Peyer's patch (tissue), 4 donors: ENCODE data around the gene ACSS1. TPM values are rescaled to one million over a fixed set of nuclear protein-coding genes. Genes with fewer than 3 reads are reported as not detected.

Experiments
- DNase-seq, 3 donors: peaks; one replicate each; pipeline ENCODE4 v3.0.0-alpha.2; 2017 to 2019
- H3K27ac ChIP-seq, 4 donors: fragments of 200-600 bp; sonication (generic); one replicate each; pipeline ENCODE4 v1.5.1; 2016 to 2019
- H3K27me3 ChIP-seq, 2 donors: fragments of 200-600 bp; sonication (generic); one replicate each; pipeline ENCODE4 v1.5.1; 2019
- H3K36me3 ChIP-seq, 3 donors: fragments of 200-600 bp; sonication (generic); one replicate each; pipeline ENCODE4 v1.5.1; 2016 to 2019
- H3K4me1 ChIP-seq, 4 donors: fragments of 200-600 bp; sonication (generic); one replicate each; pipeline ENCODE4 v1.5.1; 2016 to 2019
- H3K4me3 ChIP-seq, 4 donors: fragments of 200-600 bp; sonication (generic); 1 replicate in 3 of 4; 2 replicates in 1 of 4; pipeline ENCODE4 v1.5.1; 2016 to 2019; ENCODE audit warnings: mild to moderate bottlenecking in 1 of 4
- H3K9me3 ChIP-seq, 4 donors: fragments of 200-600 bp; sonication (generic); one replicate each; pipeline ENCODE4 v1.5.1; 2016 to 2019; ENCODE audit warnings: mild to moderate bottlenecking in 1 of 4
- POLR2A ChIP-seq, 2 donors: fragments of 450-650 bp; IDR thresholded peaks; one replicate each; pipeline ENCODE4 v1.5.1; 2017; ENCODE audit warnings: antibody characterized with exemption in 2 of 2, mild to moderate bottlenecking in 2 of 2, moderate library complexity in 2 of 2
- total RNA-seq, 4 donors: library from RNA; depleted of rRNA; stranded (reverse); fragments of >200 nt; gene quantifications; one replicate each; pipeline ENCODE4 v1.1.0, GENCODE V29; 2016
- TF ChIP-seq, protein P1 (sequence below), 6 experiments: fragments of 450-650 bp in 4 of 6; fragments of 200-600 bp in 2 of 6; sonication (generic) in 1 of 6; IDR thresholded peaks; one replicate each; pipeline ENCODE4 v1.5.1; 2017 to 2019; ENCODE audit warnings: antibody characterized with exemption in 6 of 6, mild to moderate bottlenecking in 3 of 6, moderate library complexity in 1 of 6

Gene ACSS1
- total RNA-seq, 4 donors from 2014 or later = 49.5 to 160 (median 134) TPM

GRCh38 chr20:25014816-25015215 is 43.1 kb downstream of the ACSS1 start:
- Histone ChIP-seq H3K4me3 (no peak overlapping the region), H3K9me3 (no peaks in the 10 kb centered on the region), H3K27ac (no peak overlapping the region), H3K4me1 (peaks cover 0 to 10% (median 0%) of the 10 kb centered on the region in 4 donors), H3K27me3 (no peaks in the 10 kb centered on the region), H3K36me3 (peaks cover 0 to 68% (median 0%) of the 10 kb centered on the region in 3 donors)
- TF ChIP-seq, protein P1, sequence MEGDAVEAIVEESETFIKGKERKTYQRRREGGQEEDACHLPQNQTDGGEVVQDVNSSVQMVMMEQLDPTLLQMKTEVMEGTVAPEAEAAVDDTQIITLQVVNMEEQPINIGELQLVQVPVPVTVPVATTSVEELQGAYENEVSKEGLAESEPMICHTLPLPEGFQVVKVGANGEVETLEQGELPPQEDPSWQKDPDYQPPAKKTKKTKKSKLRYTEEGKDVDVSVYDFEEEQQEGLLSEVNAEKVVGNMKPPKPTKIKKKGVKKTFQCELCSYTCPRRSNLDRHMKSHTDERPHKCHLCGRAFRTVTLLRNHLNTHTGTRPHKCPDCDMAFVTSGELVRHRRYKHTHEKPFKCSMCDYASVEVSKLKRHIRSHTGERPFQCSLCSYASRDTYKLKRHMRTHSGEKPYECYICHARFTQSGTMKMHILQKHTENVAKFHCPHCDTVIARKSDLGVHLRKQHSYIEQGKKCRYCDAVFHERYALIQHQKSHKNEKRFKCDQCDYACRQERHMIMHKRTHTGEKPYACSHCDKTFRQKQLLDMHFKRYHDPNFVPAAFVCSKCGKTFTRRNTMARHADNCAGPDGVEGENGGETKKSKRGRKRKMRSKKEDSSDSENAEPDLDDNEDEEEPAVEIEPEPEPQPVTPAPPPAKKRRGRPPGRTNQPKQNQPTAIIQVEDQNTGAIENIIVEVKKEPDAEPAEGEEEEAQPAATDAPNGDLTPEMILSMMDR (IDR thresholded peaks at IDR 0.05) = no peak
- no peak for TF ChIP-seq POLR2A (IDR thresholded peaks at IDR 0.05)
- peak in 2 of 3 donors; percentile 37 to 42 for DNase-seq

DNA sequence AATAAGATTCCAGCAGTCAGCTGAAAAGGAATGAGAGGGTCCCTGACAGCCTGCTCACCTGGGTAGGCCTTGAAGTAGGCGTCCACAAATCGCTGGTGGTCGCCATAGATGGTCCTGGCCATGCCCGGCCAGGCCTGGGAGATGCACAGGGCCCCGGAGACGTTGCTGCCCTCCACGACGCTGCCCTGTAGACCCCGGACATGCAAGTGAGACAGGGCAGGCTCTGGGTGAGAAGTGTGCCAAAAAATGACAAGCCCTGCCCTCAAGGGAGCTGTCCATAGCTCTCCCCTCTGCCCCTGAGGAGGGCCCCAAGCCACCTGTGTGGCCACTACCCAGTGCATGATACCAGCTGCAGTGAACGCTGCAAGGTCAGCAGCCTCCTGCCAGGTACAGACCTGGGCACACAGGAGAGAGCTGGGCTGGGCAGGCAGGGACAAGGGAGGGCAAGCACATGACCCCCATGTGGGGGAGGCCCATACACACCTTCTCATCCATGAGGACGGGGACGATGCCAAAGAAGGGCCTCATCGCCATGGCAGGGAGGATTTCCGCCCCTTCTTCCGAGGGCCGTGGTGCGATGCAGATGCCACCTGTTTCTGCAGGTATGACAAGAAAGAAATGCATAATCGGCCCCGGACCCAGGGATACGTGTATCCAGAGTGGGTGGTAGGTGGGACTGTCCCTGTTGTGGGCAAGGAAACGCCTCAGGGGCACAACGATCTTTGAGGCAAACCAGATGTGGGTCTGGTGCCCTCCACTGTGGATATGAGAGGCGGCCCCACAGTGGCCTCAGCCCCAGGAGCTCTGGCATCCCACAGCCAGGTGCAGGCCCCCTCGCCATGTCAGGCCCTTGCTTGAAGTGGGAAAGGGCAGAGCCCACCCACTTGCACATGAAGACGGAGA is 44.2 kb downstream of the ACSS1 start:
- TF ChIP-seq, protein P1 (IDR thresholded peaks at IDR 0.05) = no peak
- no peak for TF ChIP-seq POLR2A (IDR thresholded peaks at IDR 0.05)
- no peak overlapping the region for H3K4me3 ChIP-seq
- no peaks in the 10 kb centered on the region for H3K27me3 ChIP-seq
- peaks cover 0 to 10% (median 0%) of the 10 kb centered on the region in 4 donors for H3K4me1 ChIP-seq
- H3K27ac ChIP-seq = no peak overlapping the region
- no peaks in the 10 kb centered on the region for H3K9me3 ChIP-seq
- DNase-seq = peak in 2 of 3 donors; percentile 34 to 41
- H3K36me3 ChIP-seq = peaks cover 0 to 76% (median 0%) of the 10 kb centered on the region in 3 donors

DNA sequence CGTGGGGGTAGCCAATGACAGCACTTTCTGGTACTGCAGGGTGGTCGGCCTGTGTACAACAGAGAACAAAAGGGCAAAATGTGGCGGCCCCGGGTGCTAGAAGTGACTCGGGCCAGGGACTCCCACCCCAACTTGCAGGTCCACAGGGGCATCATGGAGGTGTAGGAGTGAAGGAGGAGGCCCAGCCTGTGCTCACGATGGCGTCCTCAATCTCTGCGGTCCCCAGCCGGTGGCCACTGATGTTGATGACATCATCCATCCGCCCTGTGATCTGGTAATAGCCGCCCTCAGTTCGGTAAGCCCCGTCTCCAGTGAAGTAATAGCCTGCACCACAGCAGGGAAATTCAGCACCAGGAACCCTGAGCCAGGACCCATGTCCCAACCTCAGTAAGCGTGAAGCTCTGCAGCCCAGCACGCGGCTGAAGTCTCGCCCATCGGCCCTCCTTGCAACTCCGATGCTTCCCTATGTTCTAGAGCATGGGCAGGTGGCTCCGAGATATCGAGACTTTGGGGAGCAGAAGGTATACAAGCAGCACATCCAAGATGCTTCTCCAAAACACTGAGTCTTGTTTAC is 45.2 kb downstream of the ACSS1 start:
- H3K36me3 ChIP-seq = peaks cover 0 to 86% (median 0%) of the 10 kb centered on the region in 3 donors
- no peaks in the 10 kb centered on the region for H3K27me3 ChIP-seq
- TF ChIP-seq, protein P1 (IDR thresholded peaks at IDR 0.05) = no peak
- no peak for TF ChIP-seq POLR2A (IDR thresholded peaks at IDR 0.05)
- H3K4me3 ChIP-seq = no peak overlapping the region
- peak in 2 of 3 donors; percentile 27 to 40 for DNase-seq
- H3K4me1 ChIP-seq = peaks cover 0 to 6% (median 0%) of the 10 kb centered on the region in 4 donors
- no peak overlapping the region for H3K27ac ChIP-seq
- H3K9me3 ChIP-seq = no peaks in the 10 kb centered on the region

GRCh38 chr20:25011831-25012241 is 46.1 kb downstream of the ACSS1 start:
- Histone ChIP-seq H3K9me3 (no peaks in the 10 kb centered on the region), H3K4me1 (no peaks in the 10 kb centered on the region), H3K36me3 (peaks cover 0 to 95% (median 0%) of the 10 kb centered on the region in 3 donors), H3K27ac (no peak overlapping the region), H3K4me3 (no peak overlapping the region), H3K27me3 (no peaks in the 10 kb centered on the region)
- DNase-seq = peak in 1 of 3 donors; percentile 39
- no peak for TF ChIP-seq POLR2A (IDR thresholded peaks at IDR 0.05)
- TF ChIP-seq, protein P1 (IDR thresholded peaks at IDR 0.05) = no peak

GRCh38 chr20:25011261-25011660 is 46.7 kb downstream of the ACSS1 start:
- peak in 2 of 3 donors; percentile 27 to 31 for DNase-seq

More at GRCh38 chr20:25011261-25011660, 46.7 kb downstream of the ACSS1 start:
- no peaks in the 10 kb centered on the region for H3K9me3 ChIP-seq
- no peak overlapping the region for H3K4me3 ChIP-seq
- TF ChIP-seq, protein P1 (IDR thresholded peaks at IDR 0.05) = no peak
- no peak for TF ChIP-seq POLR2A (IDR thresholded peaks at IDR 0.05)
- H3K36me3 ChIP-seq = peaks cover 0 to 97% (median 0%) of the 10 kb centered on the region in 3 donors
- H3K27ac ChIP-seq = no peak overlapping the region
- no peaks in the 10 kb centered on the region for H3K4me1 ChIP-seq
- H3K27me3 ChIP-seq = no peaks in the 10 kb centered on the region
